ENCODE data around the gene NARF.

DNA sequence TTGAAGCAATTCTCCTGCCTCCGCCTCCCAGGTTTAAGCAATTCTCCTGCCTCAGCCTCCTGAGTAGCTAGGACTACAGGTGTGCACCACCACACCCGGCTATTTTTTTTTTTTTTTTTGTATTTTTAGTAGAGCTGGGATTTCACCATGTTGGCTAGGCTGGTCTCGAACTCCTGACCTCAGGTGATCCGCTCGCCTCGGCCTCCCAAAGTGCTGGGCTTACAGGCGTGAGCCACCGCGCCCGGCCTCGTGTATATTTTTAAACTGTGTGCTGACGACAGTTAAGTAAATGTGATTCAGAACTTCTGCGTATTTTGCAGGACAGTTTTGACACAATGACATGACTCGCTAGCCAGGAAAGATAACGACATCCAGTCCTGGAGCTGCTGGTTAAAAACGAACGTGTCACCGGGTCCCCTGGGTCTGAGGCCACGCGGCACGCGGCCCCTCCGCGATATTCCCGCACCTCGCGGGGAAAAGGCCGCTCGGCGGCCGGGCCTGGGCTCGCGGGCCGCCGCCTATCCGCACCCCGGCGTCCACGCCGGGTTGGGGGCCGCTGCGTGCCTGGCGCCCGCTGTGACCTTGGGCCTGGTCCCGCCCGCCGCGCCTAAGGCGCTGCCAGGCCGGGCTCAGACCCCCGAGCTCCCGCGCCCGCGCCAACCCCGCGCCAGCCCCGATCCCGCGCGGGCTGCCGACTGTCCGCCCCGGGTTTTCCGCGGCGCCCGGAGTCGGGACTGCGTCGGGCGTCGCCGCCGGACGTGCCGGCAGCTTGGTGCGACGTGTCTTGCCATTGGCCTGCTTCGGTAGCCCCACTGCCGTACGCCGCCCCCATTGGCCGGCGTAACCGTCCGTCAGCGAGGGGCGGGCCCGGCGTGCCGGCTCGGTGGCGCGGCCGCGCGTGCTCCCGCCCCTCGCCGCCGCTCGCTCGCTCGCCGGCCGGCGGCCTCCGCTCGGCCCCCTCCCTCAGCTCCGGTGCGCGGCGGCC, 60.6 kb downstream of the NARF start, which contains the start of gene FOXK2:
- TF ChIP-seq CTCF (IDR thresholded peaks at IDR 0.05; ENCODE audit: insufficient read depth, low read length, poor library complexity, severe bottlenecking) (no peak), EZH2phosphoT487 (conservative IDR thresholded peaks at IDR 0.05; ENCODE audit: low read length) (no peak)

Data from SU-DHL-6 (cell line).